Measurements from ENCODE around the gene C14orf93.

C14orf93 gene

DNA sequence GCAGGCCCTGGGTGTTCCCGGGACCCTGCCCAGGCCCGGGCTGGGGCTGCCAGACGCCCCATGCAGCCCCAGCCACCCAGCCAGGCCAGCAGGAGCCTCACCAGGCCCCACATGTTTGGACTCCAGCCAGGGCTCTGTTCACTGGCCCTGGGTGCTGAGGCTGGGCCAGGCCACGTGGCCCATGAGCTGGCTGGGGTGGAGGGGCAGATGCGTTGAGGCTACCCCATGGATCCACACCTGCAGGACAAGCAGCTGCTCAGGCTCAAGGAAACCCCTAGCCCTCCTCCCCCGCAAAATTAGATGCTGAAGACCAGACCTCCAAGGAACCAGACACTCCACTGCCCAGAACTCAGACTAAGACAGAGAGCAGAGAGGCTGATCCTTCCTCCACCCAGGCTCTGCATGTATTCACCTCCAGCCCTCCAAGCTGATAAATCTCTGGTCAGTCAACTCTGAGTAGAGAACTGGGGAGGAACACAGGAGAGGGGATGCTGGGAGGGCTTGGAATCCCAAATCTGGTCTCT, 45.7 kb upstream of the C14orf93 start:
- DNase-seq (ENCODE audit: low read depth in 2 of 2), result peak in 1 of 2 donors; percentile 34
- H3K4me3 ChIP-seq (replicated peaks in 1 of 2; ENCODE audit: low read depth in 2 of 2, low read length in 2 of 2), result no peak overlapping the region
- TF ChIP-seq, protein P1, sequence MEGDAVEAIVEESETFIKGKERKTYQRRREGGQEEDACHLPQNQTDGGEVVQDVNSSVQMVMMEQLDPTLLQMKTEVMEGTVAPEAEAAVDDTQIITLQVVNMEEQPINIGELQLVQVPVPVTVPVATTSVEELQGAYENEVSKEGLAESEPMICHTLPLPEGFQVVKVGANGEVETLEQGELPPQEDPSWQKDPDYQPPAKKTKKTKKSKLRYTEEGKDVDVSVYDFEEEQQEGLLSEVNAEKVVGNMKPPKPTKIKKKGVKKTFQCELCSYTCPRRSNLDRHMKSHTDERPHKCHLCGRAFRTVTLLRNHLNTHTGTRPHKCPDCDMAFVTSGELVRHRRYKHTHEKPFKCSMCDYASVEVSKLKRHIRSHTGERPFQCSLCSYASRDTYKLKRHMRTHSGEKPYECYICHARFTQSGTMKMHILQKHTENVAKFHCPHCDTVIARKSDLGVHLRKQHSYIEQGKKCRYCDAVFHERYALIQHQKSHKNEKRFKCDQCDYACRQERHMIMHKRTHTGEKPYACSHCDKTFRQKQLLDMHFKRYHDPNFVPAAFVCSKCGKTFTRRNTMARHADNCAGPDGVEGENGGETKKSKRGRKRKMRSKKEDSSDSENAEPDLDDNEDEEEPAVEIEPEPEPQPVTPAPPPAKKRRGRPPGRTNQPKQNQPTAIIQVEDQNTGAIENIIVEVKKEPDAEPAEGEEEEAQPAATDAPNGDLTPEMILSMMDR (IDR thresholded peaks at IDR 0.05; ENCODE audit: low read depth, low read length), result no peak

DNA sequence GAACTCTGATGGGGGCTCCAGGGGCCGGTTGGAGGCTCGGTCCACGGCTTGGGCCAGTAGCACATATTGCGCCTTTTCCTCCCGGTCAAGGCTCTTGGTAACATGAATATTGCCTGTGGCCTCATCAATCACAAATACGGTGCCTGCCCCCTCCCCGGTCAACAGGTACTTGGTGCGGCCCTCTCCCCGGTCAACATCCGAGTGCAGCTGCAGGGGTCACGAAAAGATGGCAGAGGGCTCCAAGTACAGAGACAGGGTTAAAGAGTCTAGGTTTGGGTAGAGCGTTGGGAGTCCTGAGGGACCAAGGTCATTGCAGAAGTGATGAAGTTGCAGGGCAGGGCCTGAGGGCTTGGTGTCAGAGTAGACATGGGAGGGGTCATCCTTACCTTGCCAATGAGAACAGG, 45.2 kb upstream of the C14orf93 start:
- H3K4me3 ChIP-seq (replicated peaks in 1 of 2; ENCODE audit: low read depth in 2 of 2, low read length in 2 of 2), result no peak overlapping the region
- no peak for DNase-seq (ENCODE audit: low read depth in 2 of 2)
- TF ChIP-seq, protein P1 (IDR thresholded peaks at IDR 0.05; ENCODE audit: low read depth, low read length), result no peak

DNA sequence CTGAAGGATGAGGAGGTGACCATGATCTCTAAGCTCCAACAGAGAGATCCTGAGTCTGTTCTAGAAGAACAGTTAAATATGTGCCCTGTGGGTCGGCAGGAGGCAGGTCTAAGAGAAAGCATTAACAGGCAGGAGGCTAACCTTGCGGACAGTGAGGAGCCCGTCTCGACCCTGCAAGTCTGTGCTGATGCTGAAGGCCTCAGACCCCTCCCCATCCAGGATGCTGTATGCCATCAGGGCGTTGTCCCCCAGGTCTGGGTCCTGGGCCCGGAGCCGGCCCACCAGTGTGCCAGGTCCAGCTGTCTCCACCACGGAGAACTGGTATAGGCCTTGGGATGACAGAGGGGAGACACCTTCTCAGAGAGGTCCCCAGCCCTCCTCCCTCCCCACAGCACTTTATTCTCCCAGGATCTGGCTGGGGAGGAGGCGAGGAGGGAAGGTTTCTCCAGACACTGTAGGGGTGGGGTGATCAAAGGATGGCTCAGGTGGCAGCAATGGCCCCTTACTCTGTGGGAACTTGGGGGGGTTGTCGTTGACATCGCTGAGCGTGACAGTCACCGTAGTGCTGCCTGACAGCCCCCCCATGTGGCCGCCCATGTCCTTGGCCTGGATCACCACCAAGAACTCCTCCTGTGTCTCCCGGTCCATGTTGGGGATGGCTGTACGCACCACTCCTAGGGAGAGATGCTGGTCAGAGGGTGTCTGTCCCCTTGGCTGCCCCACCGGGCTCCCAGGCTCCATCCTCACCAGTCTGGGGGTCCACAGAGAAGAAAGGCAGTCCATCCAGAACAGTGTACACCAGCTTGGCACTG, 44.3 kb upstream of the C14orf93 start:
- H3K4me3 ChIP-seq (replicated peaks in 1 of 2; ENCODE audit: low read depth in 2 of 2, low read length in 2 of 2), result no peak overlapping the region
- TF ChIP-seq, protein P1 (IDR thresholded peaks at IDR 0.05; ENCODE audit: low read depth, low read length), result peak; percentile 27
- peak in 1 of 2 donors; percentile 12 for DNase-seq (ENCODE audit: low read depth in 2 of 2)

DNA sequence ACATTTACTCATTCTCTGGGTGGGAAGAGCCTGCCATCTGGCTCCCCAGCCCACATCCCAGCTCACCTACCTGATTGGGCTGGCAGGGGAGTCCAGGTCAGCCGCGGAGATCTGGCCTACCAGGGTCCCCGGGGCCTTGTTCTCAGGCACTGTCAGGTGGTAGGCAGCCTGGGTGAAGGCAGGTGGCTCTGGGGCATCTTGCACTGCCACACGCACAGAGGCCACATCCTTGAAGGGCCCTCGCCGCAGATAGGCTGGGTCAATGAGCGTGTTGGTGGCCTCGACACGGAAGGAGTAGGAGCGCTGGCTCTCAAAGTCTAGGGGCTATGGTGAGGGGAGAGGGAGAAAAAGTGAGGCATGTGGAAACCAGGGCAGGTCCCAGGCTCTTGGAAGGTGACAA, 43.5 kb upstream of the C14orf93 start:
- no peak for DNase-seq (ENCODE audit: low read depth in 2 of 2)
- H3K4me3 ChIP-seq (replicated peaks in 1 of 2; ENCODE audit: low read depth in 2 of 2, low read length in 2 of 2), result no peak overlapping the region
- TF ChIP-seq, protein P1 (IDR thresholded peaks at IDR 0.05; ENCODE audit: low read depth, low read length), result no peak

DNA sequence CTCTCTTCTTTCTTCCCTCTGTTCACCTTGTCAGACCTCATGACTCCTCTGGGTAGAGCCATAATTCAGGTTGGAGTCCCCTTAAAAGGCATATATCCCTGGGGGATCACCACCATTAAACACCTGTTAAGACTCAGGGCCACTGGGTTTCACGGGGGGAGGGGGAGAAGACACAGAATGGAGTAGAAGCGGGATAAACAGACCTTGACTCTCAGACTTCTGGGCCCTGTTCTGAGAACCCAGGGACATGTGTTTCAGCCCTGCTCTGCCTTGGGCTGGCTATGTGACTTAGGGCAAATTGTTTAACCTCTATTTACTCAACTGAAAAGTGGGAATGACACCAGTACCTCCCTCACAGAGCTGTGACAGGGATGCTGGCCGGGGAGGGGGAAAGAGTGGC, 42.7 kb upstream of the C14orf93 start:
- no peak for DNase-seq (ENCODE audit: low read depth in 2 of 2)
- TF ChIP-seq, protein P1 (IDR thresholded peaks at IDR 0.05; ENCODE audit: low read depth, low read length), result no peak
- no peak overlapping the region for H3K4me3 ChIP-seq (replicated peaks in 1 of 2; ENCODE audit: low read depth in 2 of 2, low read length in 2 of 2)

DNA sequence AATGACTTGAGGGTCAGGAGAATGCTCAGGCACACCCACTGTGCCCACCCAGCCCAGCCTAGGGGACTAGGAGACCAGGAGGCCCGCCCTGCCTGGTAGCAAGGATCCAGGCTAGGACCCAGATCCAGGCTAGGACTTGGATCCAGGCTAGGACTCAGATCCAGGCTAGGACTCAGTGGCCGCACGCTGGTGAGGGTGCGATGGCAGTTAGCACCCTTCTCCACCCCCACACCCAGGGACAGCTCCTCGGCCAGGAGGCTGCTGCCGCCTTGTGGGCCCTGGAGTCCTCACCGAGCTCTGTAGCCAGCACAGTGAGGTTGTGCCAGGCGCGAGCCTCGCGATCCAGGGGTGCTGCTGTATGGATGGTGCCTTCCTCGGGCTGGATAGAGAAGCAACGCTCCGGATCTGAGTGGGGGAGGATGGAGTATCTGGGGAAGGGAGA, 42.3 kb upstream of the C14orf93 start:
- no peak overlapping the region for H3K4me3 ChIP-seq (replicated peaks in 1 of 2; ENCODE audit: low read depth in 2 of 2, low read length in 2 of 2)
- DNase-seq (ENCODE audit: low read depth in 2 of 2), result peak in 1 of 2 donors; percentile 36
- TF ChIP-seq, protein P1 (IDR thresholded peaks at IDR 0.05; ENCODE audit: low read depth, low read length), result no peak

Data from cardiac fibroblast (primary cell).